ENCODE data around the gene CLK3. TPM values are rescaled to one million over a fixed set of nuclear protein-coding genes. Genes with fewer than 3 reads are reported as not detected.

The CLK3 gene
- total RNA-seq, 1 donor from 2014 or later, result 92.0 TPM

Other genes with a start within 250 kb of the CLK3 start
- 0.20 TPM in 1 of 2 replicates, not detected in the other for gene CYP11A1, start 248.2 kb upstream of the CLK3 start, total RNA-seq
- gene SEMA7A, start 181.9 kb upstream of the CLK3 start, total RNA-seq, result 9.5 and 143 TPM in 2 replicates
- 31.2 and 40.3 TPM in 2 replicates for gene UBL7, start 154.7 kb upstream of the CLK3 start, total RNA-seq
- 1.7 and 3.1 TPM in 2 replicates for gene ARID3B, start 74.6 kb upstream of the CLK3 start, total RNA-seq
- gene EDC3, start 80.2 kb downstream of the CLK3 start, total RNA-seq, result 5.4 and 16.5 TPM in 2 replicates
- 1.7 TPM in 1 of 2 replicates, not detected in the other for gene CYP1A1, start 109.7 kb downstream of the CLK3 start, total RNA-seq
- not detected in 2 replicates for gene CYP1A2, start 133.0 kb downstream of the CLK3 start, total RNA-seq
- gene CSK, start 166.2 kb downstream of the CLK3 start, total RNA-seq, result 28.5 and 58.4 TPM in 2 replicates
- gene LMAN1L, start 197.0 kb downstream of the CLK3 start, total RNA-seq, result not detected in 2 replicates
- gene CPLX3, start 210.8 kb downstream of the CLK3 start, total RNA-seq, result not detected in 2 replicates
- gene ULK3, start 227.3 kb downstream of the CLK3 start, total RNA-seq, result 13.4 and 20.4 TPM in 2 replicates